Heart left ventricle (tissue), 13 donors: ENCODE data around the gene PIAS4.

ENCODE experiments used
- CTCF ChIP-seq, 12 donors: fragments of 200-600 bp; sonication (generic) in 4 of 12; IDR thresholded peaks; one replicate each; pipeline versions ENCODE4 v1.5.0 to v1.8.0; 2018 to 2022; ENCODE audit warnings: antibody characterized with exemption in 12 of 12, mild to moderate bottlenecking in 5 of 12
- POLR2A ChIP-seq, 2 donors: fragments of 450-650 bp; IDR thresholded peaks; one replicate each; pipeline ENCODE4 v1.6.1; 2017; ENCODE audit warnings: antibody characterized with exemption in 2 of 2, mild to moderate bottlenecking in 2 of 2, moderate library complexity in 2 of 2
- donor health status: ischemic (EF 13 %, LVEDD 7.1; RV severe dilation, severe dysfunction).
- donor health status: DM: no; HTN: yes; CAD: no.
- donor health status: DM: no; HTN: no; CAD: no.
- donor health status: ischemic (EF 25% LVEDD 6.9; RV normal size, moderate dysfunction).
- donor health status: ischemic (EF 25% LVEDD 5.7; RV mildly dilated, moderate dysfunction).
- donor health status: ischemic (EF 35%, LVEDD 5.7; RV mildly dilated, moderate dysfunction).
- donor health status: nonischemic (EF 11% LVEDD 7.7; RV severe dilation, severe dysfunction).
- donor health status: DM: yes; HTN: yes; CAD: no.
- donor health status: PGD.
- donor health status: ischemic (EF 29% LVEDD 5.4; RV normal size, mild dysfunction).
- donor health status: nonischemic (EF 23%, LVEDD 6.1; RV moderate dilation, normal function).

DNA sequence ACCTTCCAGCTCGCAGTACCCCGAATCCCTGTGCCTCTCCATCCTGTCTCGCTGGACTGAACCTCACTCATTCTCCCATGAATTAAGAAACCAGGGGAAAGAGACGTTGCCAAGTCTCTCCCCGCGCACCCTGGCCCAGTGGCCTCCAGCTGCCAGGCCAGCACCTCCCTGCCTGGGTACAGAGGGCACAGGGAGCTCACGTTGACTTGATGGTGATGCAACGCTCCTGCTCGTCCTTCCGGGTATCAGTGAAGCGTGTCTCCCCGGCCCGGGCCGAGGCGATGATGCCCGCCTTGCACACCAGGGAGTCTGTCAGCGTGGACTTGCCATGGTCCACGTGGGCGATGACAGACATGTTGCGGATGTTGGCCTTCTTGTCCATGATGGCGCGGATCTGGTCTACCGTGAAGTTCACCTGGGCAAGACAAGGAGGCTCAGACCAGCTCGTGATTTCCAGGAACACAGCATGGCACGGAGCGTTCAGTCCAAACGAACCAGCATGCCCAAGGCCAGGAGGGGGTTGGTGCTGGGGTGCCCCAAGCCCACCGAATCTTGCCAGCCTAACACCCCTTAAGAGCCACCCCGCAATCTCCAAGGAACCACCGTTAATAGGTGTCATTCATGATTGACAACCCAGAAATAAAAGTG is 23.5 kb upstream of the PIAS4 start:
- TF ChIP-seq CTCF (IDR thresholded peaks at IDR 0.05) (no peak), POLR2A (IDR thresholded peaks at IDR 0.05) (no peak)
